HepG2 (cell line): ENCODE measurements around the gene MAP3K20. TPM values are rescaled to one million over a fixed set of nuclear protein-coding genes. Genes with fewer than 3 reads are reported as not detected.

Source experiments
- MYPOP ChIP-seq: sonication (generic); formaldehyde crosslinking; IDR thresholded peaks from 2 replicates; pipeline ENCODE4 v1.8.1; 2023; ENCODE audit warnings: mild to moderate bottlenecking, moderate library complexity, missing genetic modification reagents
- SIN3A ChIP-seq: IDR thresholded peaks from 2 replicates; pipeline ENCODE4 v1.6.1; 2011; ENCODE audit warnings: low read depth, mild to moderate bottlenecking, control low read depth, low read length, borderline replicate concordance
- ZNF687 ChIP-seq: sonication (generic); formaldehyde crosslinking; IDR thresholded peaks from 2 replicates; pipeline ENCODE4 v1.5.1; 2020; ENCODE audit warnings: mild to moderate bottlenecking, missing genetic modification reagents, moderate library complexity
- polyA plus RNA-seq, 8 experiments: library from polyadenylated mRNA; depleted of rRNA in 3 of 8; stranded (reverse) in 7 of 8; unstranded in 1 of 8; fragments of >200 nt; fragmentation: Illumina TruSeq in 4 of 8; extraction: Trizol in 4 of 8; gene quantifications; 2 replicates each; pipeline versions ENCODE4 v1.2.1 to v1.2.3, GENCODE V29; 2011 to 2016; ENCODE audit warnings: low read depth in 4 of 8, missing spikeins in 1 of 8, mixed read lengths in 1 of 8; ENCODE audit not compliant: insufficient read depth in 1 of 8
- total RNA-seq, 5 experiments: library from RNA; depleted of rRNA; stranded (reverse); fragments of >200 nt; fragmentation: Illumina TruSeq; extraction: Trizol; gene quantifications; 2 replicates each; pipeline ENCODE4 v1.2.3, GENCODE V29; 2016; ENCODE audit warnings: low read depth in 1 of 5
- TF ChIP-seq, protein P1 (sequence below): sonication (generic); formaldehyde crosslinking; IDR thresholded peaks from 2 replicates; pipeline ENCODE4 v1.4.0; 2020; ENCODE audit warnings: missing genetic modification reagents
- TF ChIP-seq, protein P2 (sequence below): sonication (generic); formaldehyde crosslinking; IDR thresholded peaks from 2 replicates; pipeline ENCODE4 v1.4.0; 2020; ENCODE audit warnings: missing genetic modification reagents, mild to moderate bottlenecking, borderline replicate concordance

The MAP3K20 gene
- total and polyA plus RNA-seq, 2 of the 13 experiments (the other 11 are each of a cell fraction or from before 2014, with no cell fraction given), result 5.2 to 13.5 TPM

DNA sequence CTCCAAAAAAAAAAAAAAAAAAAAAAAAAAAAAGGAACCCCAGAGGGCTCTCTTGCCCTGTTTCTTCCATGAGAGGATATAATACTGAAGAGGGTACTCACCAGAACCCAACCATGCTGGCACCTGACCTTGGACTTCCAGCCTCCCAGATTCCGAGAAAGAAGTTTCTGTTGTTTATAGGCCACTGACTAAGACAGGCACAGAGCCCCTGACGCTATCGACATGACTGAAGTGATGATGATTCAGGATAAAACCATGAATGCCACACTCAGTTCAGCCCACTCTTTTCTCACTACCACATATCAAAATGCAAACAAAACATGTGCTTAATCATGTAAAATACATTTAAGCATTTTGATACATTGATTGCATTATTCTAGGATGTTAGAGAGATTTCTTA is 212.9 kb downstream of the MAP3K20 start (continued):
- TF ChIP-seq MYPOP (CRISPR knock-in tag) (no peak), ZNF687 (CRISPR knock-in tag) (no peak), SIN3A (no peak)
- TF ChIP-seq, protein P1, sequence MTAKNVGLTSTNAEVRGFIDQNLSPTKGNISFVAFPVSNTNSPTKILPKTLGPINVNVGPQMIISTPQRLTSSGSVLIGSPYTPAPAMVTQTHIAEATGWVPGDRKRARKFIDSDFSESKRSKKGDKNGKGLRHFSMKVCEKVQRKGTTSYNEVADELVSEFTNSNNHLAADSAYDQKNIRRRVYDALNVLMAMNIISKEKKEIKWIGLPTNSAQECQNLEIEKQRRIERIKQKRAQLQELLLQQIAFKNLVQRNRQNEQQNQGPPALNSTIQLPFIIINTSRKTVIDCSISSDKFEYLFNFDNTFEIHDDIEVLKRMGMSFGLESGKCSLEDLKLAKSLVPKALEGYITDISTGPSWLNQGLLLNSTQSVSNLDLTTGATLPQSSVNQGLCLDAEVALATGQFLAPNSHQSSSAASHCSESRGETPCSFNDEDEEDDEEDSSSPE (CRISPR knock-in tag), result no peak
- TF ChIP-seq, protein P2, sequence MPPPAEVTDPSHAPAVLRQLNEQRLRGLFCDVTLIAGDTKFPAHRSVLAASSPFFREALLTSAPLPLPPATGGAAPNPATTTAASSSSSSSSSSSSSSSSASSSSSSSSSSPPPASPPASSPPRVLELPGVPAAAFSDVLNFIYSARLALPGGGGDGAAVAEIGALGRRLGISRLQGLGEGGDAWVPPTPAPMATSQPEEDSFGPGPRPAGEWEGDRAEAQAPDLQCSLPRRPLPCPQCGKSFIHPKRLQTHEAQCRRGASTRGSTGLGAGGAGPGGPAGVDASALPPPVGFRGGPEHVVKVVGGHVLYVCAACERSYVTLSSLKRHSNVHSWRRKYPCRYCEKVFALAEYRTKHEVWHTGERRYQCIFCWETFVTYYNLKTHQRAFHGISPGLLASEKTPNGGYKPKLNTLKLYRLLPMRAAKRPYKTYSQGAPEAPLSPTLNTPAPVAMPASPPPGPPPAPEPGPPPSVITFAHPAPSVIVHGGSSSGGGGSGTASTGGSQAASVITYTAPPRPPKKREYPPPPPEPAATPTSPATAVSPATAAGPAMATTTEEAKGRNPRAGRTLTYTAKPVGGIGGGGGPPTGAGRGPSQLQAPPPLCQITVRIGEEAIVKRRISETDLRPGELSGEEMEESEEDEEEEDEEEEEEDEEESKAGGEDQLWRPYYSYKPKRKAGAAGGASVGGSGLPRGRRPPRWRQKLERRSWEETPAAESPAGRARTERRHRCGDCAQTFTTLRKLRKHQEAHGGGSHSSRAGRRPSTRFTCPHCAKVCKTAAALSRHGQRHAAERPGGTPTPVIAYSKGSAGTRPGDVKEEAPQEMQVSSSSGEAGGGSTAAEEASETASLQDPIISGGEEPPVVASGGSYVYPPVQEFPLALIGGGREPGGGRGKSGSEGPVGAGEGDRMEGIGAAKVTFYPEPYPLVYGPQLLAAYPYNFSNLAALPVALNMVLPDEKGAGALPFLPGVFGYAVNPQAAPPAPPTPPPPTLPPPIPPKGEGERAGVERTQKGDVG (CRISPR knock-in tag), result no peak
